ENCODE data around the gene EFEMP2.

The EFEMP2 gene

GRCh38 chr11:65885231-65885630, 12.6 kb upstream of the EFEMP2 start:
- no peak for DNase-seq (ENCODE audit: low read depth in 1 of 2, low spot score in 1 of 2)

- DNase-seq (ENCODE audit: low read depth in 1 of 2, low spot score in 1 of 2), result peak; percentile 66 to 72
Measured at GRCh38 chr11:65884716-65885092, 12.1 kb upstream of the EFEMP2 start.

- no peak for DNase-seq (ENCODE audit: low read depth in 1 of 2, low spot score in 1 of 2)
Measured at GRCh38 chr11:65883786-65884715, 11.5 kb upstream of the EFEMP2 start.

DNA sequence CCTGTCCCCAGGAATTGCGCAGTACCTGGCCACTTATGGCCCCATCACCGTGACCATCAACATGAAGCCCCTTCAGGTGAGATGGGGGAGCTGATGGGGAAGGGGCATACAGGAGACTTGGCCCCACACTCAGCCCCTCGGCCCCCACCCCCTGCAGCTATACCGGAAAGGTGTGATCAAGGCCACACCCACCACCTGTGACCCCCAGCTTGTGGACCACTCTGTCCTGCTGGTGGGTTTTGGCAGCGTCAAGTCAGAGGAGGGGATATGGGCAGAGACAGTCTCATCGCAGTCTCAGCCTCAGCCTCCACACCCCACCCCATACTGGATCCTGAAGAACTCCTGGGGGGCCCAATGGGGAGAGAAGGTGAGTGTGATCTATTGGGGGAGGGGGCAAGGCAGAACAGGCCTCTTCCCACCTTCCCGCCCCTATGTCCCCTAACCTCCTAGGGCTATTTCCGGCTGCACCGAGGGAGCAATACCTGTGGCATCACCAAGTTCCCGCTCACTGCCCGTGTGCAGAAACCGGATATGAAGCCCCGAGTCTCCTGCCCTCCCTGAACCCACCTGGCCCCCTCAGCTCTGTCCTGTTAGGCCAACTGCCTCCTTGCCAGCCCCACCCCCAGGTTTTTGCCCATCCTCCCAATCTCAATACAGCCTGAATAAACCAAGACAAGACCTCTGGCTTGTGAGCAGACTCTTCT, 10.6 kb upstream of the EFEMP2 start:
- no peak for DNase-seq (ENCODE audit: low read depth in 1 of 2, low spot score in 1 of 2)

DNA sequence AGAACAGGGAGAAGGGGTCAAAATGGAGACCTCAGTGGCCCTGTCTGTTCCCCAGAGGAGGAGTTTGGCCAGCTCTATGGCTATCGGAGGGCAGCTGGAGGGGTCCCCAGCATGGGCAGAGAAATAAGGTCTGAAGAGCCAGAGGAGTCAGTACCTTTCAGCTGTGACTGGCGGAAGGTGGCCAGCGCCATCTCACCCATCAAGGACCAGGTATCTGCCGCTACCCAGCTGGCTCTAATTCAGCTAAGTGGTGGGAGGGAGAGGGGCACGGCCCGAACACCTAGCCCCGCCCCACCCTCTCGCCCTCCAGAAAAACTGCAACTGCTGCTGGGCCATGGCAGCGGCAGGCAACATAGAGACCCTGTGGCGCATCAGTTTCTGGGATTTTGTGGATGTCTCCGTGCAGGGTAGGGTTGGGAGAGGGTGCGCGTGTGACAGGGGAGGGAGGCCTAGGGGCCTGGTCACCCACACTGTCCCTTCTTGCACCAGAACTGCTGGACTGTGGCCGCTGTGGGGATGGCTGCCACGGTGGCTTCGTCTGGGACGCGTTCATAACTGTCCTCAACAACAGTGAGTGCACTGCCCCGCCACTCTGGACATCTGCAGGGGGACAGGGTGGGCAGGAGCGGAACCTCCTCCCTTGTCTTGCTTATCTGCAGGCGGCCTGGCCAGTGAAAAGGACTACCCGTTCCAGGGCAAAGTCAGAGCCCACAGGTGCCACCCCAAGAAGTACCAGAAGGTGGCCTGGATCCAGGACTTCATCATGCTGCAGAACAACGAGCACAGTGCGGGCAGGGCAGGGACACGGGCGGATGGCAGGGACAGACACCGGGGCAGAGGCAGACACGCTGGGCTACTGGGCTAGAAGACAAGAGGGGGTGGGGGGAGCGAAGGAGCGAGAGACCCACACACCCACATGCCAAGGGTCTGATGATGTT, 9.8 kb upstream of the EFEMP2 start:
- DNase-seq (ENCODE audit: low read depth in 1 of 2, low spot score in 1 of 2), result no peak

GRCh38 chr11:65880844-65881421, 8.3 kb upstream of the EFEMP2 start:
- no peak for DNase-seq (ENCODE audit: low read depth in 1 of 2, low spot score in 1 of 2)

- DNase-seq (ENCODE audit: low read depth in 1 of 2, low spot score in 1 of 2), result no peak
Measured at GRCh38 chr11:65880027-65880426, 7.4 kb upstream of the EFEMP2 start.

- DNase-seq (ENCODE audit: low read depth in 1 of 2, low spot score in 1 of 2), result no peak
Measured at GRCh38 chr11:65879617-65880016, 7.0 kb upstream of the EFEMP2 start, which contains the start of gene CTSW. Gene CTSW (plus strand): TSS chr11:65879837. CDS start chr11:65879855, 18 bp downstream.

DNA sequence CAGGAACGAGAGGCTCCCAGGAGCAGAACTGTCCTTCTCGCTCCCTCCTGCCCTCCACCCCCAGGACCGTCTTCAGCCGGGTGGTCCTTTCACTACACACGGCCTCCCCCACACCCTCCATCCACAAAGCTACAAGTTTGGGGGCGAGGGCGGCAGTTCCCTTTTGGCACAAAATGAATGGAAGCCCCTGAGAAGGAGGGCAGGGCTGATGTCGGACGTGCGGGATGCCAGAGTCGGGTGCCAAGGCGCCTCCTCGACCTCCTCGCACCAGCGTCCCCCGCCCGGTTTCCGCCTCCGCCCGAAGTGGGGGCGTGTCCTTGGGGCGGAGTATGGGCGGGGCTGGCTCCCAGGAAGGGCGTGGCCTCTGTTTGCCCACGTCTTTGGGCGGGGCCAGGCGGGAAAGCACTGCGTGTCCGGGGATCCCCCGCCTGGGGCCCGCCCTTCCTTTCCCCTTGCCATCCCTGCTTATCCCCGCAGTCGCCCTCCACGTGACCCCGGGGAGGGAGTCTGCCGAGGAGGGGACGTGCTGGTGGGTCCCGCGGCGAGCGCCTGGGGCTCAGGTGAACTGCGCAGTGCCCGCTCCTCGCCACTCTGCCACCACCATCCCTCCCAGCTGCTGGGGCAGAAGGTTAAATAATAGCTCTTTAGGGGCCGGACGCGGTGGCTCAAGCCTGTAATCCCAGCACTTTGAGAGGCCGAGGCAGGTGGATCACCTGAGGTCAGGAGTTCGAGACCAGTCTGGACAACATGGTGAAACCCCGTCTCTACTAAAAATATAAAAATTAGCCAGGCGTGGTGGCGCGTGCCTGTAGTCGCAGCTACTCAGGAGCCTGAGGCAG, 937 bp upstream of the EFEMP2 start:
- peak; percentile 96 to 97 for DNase-seq (ENCODE audit: low read depth in 1 of 2, low spot score in 1 of 2)

- no peak for DNase-seq (ENCODE audit: low read depth in 1 of 2, low spot score in 1 of 2)
Measured at GRCh38 chr11:65871811-65872548, 620 bp downstream of the EFEMP2 start.

GRCh38 chr11:65870706-65871681, 1.6 kb downstream of the EFEMP2 start:
- DNase-seq (ENCODE audit: low read depth in 1 of 2, low spot score in 1 of 2), result no peak

DNA sequence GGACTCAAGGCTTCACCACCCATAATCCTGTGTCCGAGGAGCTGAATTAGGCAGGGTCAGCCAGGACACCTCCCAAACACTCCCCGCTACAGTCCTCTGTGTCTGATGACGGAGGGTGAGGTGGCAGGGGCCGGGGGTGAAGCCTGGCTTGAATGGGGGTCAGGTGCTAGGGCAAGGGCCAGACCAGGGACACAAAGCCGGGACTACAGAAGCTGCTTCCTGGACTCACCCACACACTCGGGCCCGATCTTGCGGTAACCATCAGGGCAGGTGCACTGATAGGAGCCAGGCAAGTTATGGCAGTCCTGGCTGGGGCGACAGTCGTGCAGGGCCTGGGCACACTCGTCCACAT, 2.3 kb downstream of the EFEMP2 start:
- DNase-seq (ENCODE audit: low read depth in 1 of 2, low spot score in 1 of 2), result no peak

- DNase-seq (ENCODE audit: low read depth in 1 of 2, low spot score in 1 of 2), result no peak
Measured at GRCh38 chr11:65869643-65870306, 2.8 kb downstream of the EFEMP2 start.

DNA sequence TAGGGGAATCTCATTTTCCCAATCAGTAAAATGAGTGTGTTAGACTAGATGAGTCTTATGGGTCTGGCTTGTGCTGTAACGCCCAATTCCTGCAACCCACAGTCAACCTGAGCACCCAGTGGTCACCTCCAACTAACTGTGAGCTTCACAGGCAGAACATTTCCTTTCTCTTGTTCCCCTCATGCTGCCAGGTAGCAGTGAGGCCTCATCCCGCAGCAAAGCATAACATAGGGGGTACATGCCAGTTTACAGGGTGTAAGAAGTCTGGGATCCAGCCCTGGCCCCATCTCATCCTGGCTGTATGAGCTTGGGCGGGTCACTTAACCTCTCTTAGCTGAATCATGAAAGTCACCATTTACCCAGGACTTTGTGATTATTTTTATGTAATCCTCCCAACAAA, 3.7 kb downstream of the EFEMP2 start:
- no peak for DNase-seq (ENCODE audit: low read depth in 1 of 2, low spot score in 1 of 2)

DNA sequence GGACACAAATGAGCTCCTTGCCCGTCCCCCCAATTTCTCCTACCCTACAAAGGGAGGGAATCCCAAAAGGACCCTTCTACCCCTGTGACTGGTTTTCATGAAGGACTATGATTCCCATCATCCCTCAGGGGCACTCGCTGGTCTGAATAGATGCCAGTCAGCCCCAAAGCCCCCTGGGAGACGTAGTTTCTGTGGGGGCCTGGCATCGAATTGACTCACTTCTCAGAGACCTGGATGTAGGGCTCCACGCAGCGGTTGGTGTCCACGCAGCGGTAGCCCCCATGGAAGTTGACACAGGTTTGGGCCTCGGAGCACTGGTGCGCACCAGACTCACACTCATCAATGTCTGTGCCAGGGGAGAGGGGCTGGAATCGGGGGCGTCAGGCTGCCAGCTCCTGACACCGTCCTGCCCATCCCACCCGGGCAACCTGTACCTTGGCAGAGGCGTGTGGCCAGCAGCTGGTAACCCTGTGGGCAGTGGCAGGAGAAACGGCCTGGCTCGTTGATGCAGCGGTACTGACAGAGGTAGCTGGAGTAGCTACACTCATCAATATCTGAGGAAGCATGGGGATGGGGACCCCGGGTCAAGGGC, 4.4 kb downstream of the EFEMP2 start:
- DNase-seq (ENCODE audit: low read depth in 1 of 2, low spot score in 1 of 2), result no peak

DNA sequence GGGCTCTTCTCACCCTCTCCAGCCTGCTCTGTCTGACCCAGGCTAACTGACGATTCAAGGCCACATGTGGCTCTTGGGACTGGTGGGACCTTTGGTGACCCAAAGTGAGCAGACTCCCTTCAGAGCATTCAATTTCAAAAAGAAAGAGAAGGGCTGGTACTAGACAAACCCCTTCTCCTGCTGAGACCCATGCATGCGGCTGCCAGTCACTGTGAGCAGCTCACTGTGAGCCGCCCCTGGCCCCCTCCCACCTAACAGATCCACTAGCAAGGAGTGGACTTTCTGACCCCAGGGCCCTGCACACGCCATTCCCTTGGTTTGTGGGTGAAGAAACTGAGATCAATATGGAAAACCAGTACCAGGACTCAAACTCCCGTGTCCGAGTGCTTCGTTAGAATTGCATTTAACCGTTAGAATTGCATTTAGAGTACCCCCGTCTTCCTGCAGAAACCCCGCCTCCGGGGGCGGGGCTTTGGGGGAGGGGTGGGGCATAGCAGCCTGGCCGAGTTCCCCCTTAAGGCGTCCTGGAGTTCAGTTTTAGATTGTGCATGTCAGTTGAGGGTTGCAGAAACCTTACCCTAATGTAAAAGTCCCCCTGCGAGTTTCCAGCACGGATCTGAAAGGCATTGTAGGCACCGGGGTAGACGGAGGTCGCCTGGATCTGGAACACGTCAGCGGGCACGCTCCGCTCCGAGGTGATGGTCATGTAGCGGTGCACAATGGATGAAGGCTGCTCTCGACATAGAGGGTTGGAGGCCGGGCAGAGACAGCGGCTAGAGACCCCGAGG, 5.1 kb downstream of the EFEMP2 start:
- no peak for DNase-seq (ENCODE audit: low read depth in 1 of 2, low spot score in 1 of 2)

All from stimulated activated CD4-positive, alpha-beta T cell treated with anti-CD3 and anti-CD28 coated beads, Interleukin-15, amount 100 ng/mL, for 1 hour (primary cell).